ENCODE measurements around the gene DRAM2.
"Not testable (repeated sequence)": the region's sequence is repeated elsewhere in the genome, so short reads cannot be mapped to it uniquely, and the experiment has no call there.

Gene DRAM2

GRCh38 chr1:111082421-111083203, 57.3 kb downstream of the DRAM2 start:
- DNase-seq (ENCODE audit: low read depth in 2 of 2): no peak

- not testable (repeated sequence) for DNase-seq (ENCODE audit: low read depth in 2 of 2)
Measured at GRCh38 chr1:111079329-111079728, 60.6 kb downstream of the DRAM2 start.

GRCh38 chr1:111077312-111077711, 62.6 kb downstream of the DRAM2 start:
- not testable (repeated sequence) for DNase-seq (ENCODE audit: low read depth in 2 of 2)

Data from stimulated activated CD8-positive, alpha-beta memory T cell treated with anti-CD3 and anti-CD28 coated beads, Interleukin-2, amount 100 ng/mL, for 48 hours (primary cell).